ENCODE data around the gene CANX. TPM values are rescaled to one million over a fixed set of nuclear protein-coding genes. Genes with fewer than 3 reads are reported as not detected.
A peak's percentile ranks its signal among the peaks of the same experiment; 100 is the strongest.
"Not testable (repeated sequence)": the region's sequence is repeated elsewhere in the genome, so short reads cannot be mapped to it uniquely, and the experiment has no call there.

Gene CANX, protein sequence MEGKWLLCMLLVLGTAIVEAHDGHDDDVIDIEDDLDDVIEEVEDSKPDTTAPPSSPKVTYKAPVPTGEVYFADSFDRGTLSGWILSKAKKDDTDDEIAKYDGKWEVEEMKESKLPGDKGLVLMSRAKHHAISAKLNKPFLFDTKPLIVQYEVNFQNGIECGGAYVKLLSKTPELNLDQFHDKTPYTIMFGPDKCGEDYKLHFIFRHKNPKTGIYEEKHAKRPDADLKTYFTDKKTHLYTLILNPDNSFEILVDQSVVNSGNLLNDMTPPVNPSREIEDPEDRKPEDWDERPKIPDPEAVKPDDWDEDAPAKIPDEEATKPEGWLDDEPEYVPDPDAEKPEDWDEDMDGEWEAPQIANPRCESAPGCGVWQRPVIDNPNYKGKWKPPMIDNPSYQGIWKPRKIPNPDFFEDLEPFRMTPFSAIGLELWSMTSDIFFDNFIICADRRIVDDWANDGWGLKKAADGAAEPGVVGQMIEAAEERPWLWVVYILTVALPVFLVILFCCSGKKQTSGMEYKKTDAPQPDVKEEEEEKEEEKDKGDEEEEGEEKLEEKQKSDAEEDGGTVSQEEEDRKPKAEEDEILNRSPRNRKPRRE
- total RNA-seq (2014; rRNA removed; shearing (Covaris generic)) = 621 and 714 TPM in 2 replicates
- polyA plus RNA-seq (2015; cell fraction: cytosol; rRNA removed) = 366 and 459 TPM in 2 replicates
- 74.4 and 90.7 TPM in 2 replicates for polyA plus RNA-seq (2015; cell fraction: nucleus; rRNA removed)

DNA sequence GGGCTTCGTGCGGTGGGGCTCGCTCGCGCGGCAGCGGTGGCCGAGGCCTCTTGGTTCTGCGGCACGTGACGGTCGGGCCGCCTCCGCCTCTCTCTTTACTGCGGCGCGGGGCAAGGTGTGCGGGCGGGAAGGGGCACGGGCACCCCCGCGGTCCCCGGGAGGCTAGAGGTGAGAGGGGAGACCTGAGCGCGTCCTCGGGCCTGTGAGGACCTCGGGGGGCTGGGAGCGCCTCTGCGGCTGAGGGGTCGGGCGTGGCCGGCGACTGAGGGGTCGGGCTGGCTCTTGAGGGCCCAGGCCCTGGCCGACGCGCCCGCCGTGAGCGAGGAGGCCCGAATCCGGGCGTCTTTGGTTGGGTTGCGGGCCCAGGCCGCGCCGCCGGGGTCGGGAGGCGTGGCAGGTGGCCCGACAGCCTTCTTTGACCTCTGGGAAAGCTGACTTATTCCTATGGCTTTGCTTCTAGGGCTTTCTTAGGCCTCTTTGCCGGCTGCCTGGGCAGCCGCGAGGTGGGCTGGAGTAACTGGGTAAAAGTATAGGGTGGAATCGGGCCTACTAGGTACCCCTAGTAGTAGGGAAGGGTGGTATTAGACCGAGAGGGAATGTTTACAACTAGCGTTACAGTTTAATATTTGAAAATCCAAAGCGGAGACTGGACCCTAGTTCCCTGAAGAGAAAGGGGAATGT, at the start of gene CANX:
Gene CANX (plus strand): TSS at position 33 of the 681 bp plus-strand sequence. CDS start 6,715 bp downstream, outside the sequence.
- DNase-seq (ENCODE audit: low read depth, low spot score) = peak; percentile 16
- in situ Hi-C loops (cut with HindIII; ENCODE audit: low pct_unique_long_range_greater_than_20kb, low sequenced_read_pairs) = no loop called here

DNA sequence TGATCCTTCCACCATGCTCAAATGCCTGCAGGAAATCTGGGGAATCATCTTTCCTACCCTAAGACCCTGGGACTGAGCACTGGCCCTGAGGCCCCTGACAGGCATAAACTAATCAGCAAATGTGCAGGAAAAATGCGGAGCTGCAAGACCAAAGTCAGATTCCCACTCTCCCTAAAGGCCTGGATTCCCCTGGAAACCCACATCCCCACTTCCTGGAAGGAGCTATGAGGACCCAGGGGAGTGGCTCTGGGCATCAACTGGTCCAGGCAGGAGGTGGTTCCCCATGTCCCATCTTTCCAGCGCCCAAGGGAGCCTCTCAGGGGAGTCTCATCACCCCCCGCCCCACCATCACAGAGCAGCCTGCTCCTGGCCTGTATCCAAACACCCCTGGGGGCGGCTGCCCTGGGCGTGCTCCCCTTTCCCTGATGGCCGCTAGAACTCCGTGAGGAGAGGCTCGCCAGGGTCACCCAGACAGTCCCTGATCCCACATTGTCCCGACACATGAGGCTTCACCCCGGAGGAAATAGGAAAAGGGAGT, 49.5 kb upstream of the CANX start:
- in situ Hi-C loops (cut with HindIII; ENCODE audit: low pct_unique_long_range_greater_than_20kb, low sequenced_read_pairs); DNase-seq (ENCODE audit: low read depth, low spot score): not testable (repeated sequence)

DNA sequence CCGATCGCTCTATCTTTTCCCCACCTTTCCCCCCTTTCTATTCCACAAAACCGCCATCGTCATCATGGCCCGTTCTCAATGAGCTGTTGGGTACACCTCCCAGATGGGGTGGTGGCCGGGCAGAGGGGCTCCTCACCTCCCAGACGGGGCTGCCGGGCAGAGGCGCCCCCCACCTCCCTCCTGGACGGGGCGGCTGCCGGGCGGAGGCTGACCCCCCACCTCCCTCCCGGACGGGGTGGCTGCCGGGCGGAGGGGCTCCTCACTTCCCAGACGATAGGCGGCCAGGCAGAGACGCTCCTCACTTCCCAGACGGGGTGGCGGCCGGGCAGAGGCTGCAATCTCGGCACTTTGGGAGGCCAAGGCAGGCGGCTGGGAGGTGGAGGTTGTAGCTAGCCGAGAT, 48.5 kb upstream of the CANX start:
- in situ Hi-C loops (cut with HindIII; ENCODE audit: low pct_unique_long_range_greater_than_20kb, low sequenced_read_pairs); DNase-seq (ENCODE audit: low read depth, low spot score): not testable (repeated sequence)

DNA sequence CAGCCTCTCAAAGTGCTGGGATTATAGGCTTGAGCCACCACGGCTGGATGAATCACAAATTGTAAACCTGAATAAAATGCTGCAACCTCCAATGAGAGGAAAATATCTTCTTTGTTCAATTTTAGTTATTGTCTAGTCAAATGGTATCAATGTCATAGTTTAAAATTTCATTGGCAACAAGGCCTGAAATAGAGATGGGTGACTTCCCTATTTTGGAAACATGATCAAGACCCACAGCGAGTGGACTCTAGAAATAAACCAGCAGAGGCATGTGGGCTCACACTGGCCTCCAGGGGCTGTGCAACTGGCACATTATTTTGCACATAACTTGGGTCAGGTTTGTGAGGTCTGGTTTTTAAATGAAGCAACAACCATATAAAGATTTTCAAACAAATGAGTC, 45.6 kb upstream of the CANX start:
- in situ Hi-C loops (cut with HindIII; ENCODE audit: low pct_unique_long_range_greater_than_20kb, low sequenced_read_pairs); DNase-seq (ENCODE audit: low read depth, low spot score): not testable (repeated sequence)

DNA sequence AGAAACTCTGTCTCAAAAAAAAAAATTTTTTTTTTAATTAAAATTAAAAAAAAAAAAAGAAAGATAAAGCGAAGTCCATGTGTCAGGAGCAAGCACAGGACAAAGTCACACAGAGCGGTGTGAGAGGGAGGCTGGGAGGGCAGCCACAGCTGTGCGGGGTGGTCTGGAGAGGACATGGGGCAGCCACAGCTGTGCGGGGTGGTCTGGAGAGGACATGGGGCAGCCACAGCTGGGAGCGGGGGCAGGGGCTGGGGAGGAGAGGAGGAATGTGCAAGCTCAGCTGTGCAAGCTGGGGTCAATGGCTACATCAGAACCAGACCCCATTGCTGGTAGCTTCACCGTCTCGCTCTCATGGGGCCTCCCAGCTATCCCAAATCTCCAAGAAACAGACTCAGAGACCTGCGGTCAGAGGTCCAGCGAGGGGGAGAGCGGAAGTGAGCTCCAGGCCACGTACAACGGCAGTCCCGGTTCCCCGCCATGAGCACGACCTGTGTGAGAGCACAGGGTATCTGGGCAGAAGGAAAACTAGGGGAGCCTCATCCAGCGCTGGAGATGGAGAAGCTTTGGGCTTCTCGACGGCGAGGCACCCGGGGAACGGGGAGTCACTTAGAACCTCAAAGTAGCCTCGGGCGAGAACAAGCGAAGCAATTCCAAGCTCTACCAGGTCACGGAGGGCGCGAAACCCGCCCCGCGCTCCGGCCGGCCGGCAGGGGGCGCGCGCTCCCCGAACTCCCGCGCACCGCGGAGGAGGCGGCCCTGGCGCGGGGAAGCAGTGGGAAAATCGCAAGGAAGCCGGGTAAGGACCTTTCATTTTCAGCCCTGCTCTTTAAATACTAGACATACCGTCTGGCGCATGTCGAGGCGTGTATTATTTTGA, 41.2 kb upstream of the CANX start:
- DNase-seq (ENCODE audit: low read depth, low spot score); in situ Hi-C loops (cut with HindIII; ENCODE audit: low pct_unique_long_range_greater_than_20kb, low sequenced_read_pairs): not testable (repeated sequence)

DNA sequence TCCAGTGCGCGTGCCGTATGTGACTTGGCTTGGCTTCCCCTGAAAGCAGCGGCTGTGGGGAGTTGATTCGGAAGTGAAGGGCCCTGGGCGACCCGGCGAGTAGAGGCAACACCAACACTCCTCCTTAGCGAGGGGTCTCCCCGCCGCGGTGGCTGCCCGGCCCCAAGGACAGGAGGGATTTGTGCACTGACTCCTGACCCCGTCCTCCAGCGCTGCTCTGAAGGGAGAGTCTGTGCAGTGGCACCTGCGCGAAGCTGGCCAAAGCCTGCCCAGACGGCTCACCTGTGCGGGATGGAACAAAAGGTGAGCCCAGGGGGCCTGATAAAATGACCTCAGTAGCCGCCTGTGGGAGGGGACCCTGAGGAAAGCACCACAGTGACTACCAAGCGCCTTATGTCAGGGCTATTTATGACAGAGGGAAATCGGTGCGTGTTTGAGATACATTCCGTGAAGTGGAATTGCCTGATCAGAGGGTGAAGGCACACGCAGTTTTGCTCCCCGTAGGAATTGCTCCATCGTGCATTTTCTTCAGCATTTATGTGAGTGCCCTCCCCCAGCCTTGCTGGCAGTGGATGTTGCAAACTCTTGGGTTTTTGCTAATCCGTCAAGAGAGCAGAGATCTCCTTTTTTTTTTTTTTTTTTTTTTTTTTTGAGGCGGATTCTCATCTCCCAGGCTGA, 40.4 kb upstream of the CANX start:
- in situ Hi-C loops (cut with HindIII; ENCODE audit: low pct_unique_long_range_greater_than_20kb, low sequenced_read_pairs); DNase-seq (ENCODE audit: low read depth, low spot score): not testable (repeated sequence)

DNA sequence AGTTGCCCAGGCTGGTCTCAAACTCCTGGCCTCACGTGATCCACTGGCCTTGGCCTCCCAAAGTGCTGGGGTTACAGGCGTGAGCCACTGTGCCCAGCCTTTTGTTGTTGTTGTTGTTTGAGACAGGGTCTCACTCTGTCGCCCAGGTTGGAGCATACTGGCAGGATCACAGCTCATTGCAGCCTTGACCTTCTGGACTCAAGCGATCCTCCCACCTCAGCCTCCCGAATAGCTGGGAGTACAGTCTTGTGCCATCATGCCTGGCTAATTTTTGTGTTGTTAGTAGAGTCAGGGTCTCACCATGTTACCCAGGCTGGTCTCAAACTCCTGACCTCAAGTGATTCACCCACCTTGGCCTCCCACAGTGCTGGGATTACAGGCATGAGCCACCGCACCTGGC, 37.1 kb upstream of the CANX start:
- in situ Hi-C loops (cut with HindIII; ENCODE audit: low pct_unique_long_range_greater_than_20kb, low sequenced_read_pairs); DNase-seq (ENCODE audit: low read depth, low spot score): not testable (repeated sequence)

DNA sequence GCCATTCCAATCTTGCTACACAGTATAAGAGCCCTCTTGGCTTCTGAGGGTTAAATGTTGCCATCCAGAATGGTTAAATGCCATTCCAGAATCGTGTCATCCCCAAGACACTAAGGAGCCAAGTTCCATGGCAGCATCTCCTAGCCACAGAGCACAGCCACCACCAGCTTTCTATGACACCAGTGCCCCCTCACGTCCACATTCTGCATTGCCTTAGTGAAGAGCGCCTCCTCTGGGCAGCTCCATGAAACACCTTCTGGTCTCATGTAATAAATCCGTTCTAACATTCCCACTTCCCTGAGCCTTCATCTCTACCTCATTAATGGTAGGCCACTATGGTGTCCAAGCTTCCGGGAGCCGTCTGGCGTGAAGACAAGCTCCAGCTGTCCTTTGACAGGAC, 30.4 kb upstream of the CANX start:
- in situ Hi-C loops (cut with HindIII; ENCODE audit: low pct_unique_long_range_greater_than_20kb, low sequenced_read_pairs) = no loop called here
- DNase-seq (ENCODE audit: low read depth, low spot score) = peak; percentile 77

DNA sequence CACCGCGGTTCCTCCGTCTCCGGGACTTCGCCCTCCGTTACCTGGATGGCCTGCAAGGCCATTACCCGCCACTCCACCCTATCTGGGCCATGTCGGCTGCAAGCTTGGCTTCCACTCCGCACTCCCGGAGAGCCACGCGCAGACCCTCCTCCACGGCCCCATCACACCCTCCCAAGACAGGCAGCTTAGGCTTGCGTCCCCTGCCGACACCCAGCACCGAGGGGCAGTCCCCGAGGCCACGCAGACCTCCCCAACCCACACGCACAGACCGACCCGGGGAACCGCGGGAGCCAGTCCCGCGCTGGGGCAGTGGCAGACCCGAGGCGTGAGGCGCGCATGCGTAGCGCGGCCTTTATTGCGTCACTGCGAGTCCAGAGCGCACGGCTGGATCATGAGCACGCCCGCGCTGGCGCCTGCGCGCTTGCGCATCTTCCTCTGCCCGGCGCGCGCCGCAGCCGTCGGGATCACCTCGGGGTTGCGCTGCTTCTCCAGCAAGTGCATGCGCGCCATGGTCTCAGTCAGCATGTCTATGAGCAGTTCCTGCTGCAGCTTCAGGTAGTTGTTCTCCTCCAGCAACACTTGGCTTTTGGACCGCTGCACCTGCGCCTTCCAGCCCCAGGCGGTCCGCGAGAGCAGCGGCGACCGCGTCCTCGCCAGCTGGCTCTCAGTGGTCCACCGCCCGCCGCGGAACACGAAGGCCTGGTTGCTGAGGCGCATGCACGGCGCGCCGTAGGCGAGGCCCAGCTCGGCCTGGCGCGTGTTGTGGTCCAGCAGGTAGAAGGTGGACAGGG, 20.3 kb upstream of the CANX start:
- peak; percentile 92 for DNase-seq (ENCODE audit: low read depth, low spot score)
- in situ Hi-C loops (cut with HindIII; ENCODE audit: low pct_unique_long_range_greater_than_20kb, low sequenced_read_pairs) = no loop called here

DNA sequence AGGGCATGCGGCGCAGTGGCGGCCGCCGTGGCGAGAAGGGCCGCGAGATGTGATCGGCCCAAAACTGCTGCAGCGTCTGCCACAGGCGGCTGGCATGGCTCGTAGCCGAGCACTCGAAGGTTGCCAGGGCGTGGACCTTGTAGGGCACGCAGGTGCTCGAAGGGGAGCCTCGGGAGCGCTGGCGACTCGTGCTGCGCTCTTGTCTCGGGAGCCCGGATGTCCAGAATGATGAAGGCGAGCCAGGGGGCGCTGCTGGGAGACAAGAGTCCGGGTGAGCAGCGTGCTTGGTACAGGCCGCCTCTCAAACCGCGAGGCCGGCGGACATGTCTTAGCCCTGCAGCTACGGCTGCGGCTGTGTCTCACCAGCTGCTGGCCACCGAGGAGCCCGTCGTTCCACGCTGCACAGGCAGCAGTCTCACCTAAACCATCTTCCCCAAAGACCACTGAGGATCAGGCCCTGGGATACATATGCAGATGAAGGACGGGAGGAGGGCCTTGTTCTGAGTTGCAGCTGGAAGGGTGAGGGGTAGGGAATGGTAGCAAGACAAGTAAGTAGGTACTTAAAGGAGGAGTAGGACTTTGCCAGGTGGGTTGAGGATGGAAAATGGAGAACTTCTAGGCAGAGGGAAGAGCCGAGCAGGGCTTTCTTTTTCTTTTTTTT, 19.6 kb upstream of the CANX start:
- in situ Hi-C loops (cut with HindIII; ENCODE audit: low pct_unique_long_range_greater_than_20kb, low sequenced_read_pairs) = no loop called here
- no peak for DNase-seq (ENCODE audit: low read depth, low spot score)

DNA sequence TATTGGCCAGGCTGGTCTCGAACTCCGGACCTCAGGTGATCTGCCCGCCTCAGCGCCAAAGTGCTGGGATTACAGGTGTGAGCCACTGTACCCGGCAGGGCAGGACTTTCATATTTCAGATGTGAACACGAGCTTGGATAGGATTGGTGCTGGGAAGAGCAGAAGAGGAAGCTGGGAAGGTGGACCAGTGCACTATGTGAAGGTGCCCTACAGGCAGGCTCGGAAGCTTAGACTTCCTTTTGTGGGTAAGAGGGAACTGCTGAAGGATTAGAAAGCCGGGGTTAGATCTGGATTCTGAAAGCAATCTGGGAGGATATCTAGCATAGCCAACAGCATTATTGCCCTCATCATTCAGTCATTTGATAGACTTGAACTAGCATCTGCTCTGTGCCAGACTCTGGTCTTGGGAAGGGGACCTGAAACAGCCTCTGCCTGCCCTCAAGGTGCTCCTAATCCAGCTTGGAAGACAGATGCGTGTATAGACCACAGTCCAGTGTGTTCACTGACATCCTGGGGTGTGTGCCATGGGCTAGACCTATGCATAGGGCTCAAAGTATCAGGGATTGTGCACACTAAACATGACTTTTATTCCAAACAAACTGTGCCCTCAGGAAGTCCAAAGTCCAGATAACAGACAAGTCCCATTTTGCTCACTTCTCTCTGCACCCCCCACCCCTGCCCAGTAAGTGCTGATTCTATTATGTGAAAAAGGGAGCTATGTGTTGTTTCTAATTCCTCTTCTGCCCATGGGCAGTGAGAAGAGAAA, 18.6 kb upstream of the CANX start:
- no peak for DNase-seq (ENCODE audit: low read depth, low spot score)
- in situ Hi-C loops (cut with HindIII; ENCODE audit: low pct_unique_long_range_greater_than_20kb, low sequenced_read_pairs) = no loop called here

DNA sequence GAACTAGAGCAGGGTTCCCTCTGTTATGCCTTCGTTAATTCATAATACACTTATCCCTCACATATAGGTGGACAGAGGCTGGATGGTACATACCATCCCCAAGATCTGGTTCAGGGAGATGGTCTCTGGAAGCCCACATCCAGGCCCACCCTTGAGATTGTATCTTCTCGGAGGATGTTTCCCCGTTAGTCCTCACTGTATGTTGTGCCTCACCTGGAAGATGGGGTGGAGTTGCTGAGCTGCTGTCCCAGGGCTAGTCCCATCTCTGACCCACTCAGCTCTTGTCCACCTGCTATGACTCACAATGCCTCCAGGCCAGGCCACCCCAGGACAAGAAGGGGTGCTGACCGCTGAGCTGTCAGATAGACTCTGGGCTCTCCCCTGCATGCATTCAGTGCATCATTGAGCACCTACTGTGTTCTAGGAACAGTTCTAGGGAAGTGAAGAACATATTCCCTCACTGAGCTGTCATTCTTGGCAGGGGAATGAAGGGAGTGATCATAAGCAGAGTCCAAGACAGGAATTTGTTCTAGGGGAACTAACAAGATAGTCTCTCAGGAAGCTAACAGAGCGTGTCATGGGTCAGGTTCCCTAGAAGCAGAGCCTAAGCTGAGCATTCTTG, 17.9 kb upstream of the CANX start, which contains the start of gene CBY3:
Gene CBY3 (minus strand): TSS at position 255 of the 622 bp plus-strand sequence. CDS start 116 bp downstream, at position 139.
- DNase-seq (ENCODE audit: low read depth, low spot score) = no peak
- in situ Hi-C loops (cut with HindIII; ENCODE audit: low pct_unique_long_range_greater_than_20kb, low sequenced_read_pairs) = no loop called here

DNA sequence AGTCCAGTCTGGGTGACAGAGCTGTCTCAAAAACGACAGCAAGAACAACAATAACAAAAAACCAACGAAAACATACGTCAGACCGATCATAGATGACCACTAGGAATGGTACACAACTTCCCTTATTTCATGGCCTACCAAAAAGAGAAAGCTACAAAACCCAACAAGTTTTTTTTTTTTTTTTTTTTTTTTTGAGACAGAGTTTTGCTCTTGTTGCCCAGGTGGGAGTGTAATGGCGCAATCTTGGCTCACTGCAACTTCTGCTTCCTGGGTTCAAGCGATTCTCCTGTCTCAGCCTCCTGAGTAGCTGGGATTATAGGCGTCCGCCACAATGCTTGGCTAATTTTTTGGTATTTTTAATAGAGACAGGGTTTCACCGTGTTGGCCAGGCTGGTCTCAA, 9.6 kb upstream of the CANX start:
- in situ Hi-C loops (cut with HindIII; ENCODE audit: low pct_unique_long_range_greater_than_20kb, low sequenced_read_pairs); DNase-seq (ENCODE audit: low read depth, low spot score): not testable (repeated sequence)

DNA sequence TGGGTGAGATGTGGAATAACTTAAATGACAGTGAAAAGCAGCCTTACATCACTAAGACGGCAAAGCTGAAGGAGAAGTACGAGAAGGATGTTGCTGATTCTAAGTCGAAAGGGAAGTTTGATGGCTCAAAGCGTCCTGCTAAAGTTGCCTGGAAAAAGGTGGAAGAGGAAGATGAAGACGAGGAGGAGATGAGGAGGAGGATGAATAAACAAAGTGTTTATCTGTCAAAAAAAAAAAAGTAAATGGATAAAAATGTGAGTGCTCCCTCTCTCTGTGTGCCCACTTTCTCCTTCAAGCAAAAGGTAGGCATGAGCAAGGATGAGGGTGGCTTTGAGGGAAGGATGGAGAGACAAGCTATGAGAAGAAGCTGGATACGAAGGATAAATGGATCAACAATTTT, 4.2 kb upstream of the CANX start:
- no peak for DNase-seq (ENCODE audit: low read depth, low spot score)
- in situ Hi-C loops (cut with HindIII; ENCODE audit: low pct_unique_long_range_greater_than_20kb, low sequenced_read_pairs) = no loop called here
